NCI-H1092 (cell line): ENCODE data around the gene MYF5.
"Not testable (repeated sequence)": the region's sequence is repeated elsewhere in the genome, so short reads cannot be mapped to it uniquely, and the experiment has no call there.

ENCODE experiments used
- DNase-seq: peaks from one replicate; lab custom pipeline; 2025; lab: John Stamatoyannopoulos, UW

The MYF5 gene

DNA sequence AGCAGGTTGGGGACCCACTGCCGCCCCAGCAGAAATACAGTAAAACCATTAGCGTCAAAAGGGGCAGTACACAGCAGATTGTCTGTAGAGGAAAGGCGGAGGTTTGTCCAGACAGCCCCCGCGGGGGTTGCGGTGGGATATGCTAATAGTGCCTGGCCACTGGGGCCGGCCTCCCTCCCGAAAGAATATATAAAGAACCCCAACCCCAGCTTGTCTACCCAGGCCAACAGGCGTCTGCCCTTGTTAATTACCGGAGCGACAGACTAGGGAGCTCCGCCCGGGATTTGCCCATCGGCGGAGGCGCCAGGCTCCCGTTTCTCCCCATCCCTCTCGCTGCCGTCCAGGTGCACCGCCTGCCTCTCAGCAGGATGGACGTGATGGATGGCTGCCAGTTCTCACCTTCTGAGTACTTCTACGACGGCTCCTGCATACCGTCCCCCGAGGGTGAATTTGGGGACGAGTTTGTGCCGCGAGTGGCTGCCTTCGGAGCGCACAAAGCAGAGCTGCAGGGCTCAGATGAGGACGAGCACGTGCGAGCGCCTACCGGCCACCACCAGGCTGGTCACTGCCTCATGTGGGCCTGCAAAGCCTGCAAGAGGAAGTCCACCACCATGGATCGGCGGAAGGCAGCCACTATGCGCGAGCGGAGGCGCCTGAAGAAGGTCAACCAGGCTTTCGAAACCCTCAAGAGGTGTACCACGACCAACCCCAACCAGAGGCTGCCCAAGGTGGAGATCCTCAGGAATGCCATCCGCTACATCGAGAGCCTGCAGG lies at the start of gene MYF5:
Gene MYF5 (plus strand): TSS at position 217 of the 774 bp plus-strand sequence. CDS start 152 bp downstream, at position 369.
- DNase-seq, result no peak

- DNase-seq, result no peak
Observed at GRCh38 chr12:80670214-80670613, 46.5 kb upstream of the MYF5 start.

GRCh38 chr12:80676042-80676636 lies 40.6 kb upstream of the MYF5 start:
- DNase-seq, result not testable (repeated sequence)

DNA sequence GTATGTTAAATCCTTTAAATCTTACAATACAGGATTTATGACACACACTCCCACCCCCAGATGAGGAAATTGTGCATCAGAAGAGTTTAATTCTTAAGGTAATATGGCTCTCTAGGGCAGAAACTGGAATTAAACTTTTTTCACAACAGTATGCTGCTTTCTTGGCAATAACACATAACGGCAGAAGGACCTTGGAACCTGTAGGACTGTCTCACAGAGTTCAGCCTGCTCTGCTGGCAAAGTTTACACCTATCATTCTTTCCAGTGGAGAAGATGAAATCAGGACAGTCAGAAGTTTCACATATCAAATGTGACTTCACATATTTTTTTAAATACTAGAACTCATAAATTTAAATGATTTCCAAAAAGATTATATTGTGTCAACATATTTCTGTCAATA lies 39.9 kb upstream of the MYF5 start:
- no peak for DNase-seq

DNA sequence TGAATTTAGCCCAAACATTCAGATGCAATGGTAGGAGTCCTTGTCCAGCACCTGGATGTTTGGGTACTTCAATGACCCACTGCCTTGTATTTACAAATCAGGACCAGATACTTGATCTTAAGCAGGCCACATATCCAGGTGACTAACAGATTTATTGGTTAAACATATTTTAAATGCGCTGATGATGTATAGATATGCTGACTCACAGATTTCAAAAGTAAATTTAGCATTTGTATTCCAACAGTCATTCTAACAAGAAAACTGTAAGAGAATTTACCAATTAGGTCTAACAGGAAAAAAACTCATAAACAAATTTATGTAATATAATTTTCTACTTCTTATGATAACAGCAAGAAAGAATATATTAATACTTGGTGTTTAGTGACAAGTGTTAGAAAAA lies 38.7 kb upstream of the MYF5 start:
- no peak for DNase-seq

DNA sequence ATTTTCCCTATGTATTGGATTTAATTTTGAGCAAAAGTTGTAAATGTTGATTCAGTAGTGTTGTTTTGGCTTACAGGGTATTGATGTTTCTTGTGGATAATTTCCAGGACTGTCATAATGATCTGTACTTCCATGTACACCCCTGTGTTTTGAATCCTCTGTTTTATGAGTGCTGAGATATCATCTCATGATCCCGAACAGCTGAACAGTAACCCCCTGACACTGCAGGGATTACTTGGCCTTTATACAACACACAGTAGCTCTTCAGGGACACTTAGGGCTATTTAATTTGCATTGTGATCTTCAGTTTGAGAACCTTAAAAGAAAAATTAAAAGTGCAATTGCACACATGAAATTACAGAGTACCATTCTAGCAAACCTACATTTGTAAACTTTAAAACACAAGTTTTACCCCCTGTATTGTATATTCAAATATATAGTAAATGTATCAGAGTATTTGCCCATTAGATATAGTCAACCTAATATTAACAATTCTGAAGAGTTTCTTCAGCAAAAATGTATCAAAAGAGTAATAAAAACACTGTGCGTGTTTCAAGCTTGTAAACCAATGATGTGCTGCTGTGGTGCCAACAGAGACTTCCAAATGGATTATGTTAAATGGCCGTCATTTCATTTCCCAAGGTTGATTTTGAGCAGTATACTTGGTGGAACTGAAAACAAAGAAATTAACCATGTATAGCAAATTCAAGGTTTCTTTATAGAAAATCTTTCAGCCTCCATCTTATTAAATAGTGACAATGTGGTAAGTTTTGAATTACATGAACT lies 37.2 kb upstream of the MYF5 start:
- no peak for DNase-seq

- DNase-seq, result no peak
Observed at GRCh38 chr12:80681287-80681686, 35.4 kb upstream of the MYF5 start.

DNA sequence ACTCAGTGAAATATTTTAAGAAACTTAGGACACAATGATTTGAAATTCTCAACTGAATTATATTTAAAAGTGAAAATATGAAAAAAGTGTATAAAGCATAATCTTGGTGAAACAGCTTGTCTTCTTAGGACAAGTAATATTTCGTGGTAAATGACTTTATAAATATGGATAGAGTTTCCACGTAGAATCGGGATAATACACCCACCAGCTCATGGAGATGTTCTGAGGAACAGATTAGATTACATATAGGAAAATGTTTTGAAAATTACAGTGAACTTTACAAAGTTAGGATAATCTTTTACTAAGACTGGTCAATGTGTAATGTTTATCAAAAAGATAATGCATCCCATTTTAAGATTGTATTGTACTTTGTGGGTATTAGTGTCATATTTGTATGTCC lies 34.9 kb upstream of the MYF5 start:
- DNase-seq, result no peak

GRCh38 chr12:80684077-80684495 lies 32.6 kb upstream of the MYF5 start:
- DNase-seq, result no peak

DNA sequence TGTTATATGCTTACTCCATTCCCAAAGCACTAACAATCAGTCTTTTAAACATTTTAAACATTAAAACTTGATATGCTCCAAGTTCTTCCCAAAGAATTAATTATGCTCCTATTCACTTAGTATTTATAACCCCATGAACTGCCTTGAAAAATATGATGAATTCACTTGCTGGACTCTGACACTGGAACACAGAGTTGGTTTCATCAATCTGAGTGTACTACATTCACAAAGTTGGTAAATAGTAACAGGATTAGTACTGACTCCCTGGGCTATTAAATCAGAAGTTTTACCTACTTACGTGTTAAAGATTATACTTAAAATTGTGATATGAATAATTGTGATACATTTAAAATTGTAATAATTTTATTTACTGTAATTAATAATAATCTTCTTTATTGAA lies 26.6 kb upstream of the MYF5 start:
- no peak for DNase-seq

DNA sequence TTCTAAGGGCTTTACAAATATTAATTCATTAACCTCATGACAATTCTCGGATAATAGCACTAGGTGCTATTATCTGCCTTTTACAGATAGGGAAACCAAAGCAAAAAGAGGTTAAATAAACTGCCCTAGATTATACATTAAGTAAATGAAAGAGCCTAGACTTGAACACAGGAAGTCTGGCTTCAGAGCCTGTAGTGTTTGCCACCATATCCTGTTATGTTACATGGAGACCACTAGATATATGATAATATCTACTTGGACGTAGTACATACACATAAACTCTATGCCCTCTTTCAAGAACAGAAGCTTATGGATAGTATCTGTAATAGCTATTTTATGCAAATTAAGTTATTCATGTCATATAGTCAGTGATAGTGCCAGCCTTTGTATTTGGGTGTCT lies 26.2 kb upstream of the MYF5 start:
- no peak for DNase-seq

DNA sequence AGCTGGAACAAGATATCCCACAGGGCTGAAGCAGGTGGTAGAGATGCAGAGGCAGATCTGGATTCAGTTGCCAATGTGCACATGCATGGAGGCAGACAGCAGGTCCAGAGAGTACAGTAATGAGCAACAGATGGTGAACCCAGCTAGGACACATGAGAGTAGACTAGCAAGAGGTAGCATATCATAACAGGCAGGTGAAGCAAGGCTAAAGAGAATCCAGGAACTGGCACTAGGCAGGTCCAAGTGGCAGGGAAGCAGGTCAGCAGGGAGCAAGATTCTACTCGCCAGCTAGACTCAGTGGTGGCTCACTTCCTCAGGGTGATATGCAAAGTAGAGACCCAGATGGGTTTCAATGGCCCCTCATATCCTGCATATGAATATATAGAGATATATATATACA lies 24.6 kb upstream of the MYF5 start:
- no peak for DNase-seq

DNA sequence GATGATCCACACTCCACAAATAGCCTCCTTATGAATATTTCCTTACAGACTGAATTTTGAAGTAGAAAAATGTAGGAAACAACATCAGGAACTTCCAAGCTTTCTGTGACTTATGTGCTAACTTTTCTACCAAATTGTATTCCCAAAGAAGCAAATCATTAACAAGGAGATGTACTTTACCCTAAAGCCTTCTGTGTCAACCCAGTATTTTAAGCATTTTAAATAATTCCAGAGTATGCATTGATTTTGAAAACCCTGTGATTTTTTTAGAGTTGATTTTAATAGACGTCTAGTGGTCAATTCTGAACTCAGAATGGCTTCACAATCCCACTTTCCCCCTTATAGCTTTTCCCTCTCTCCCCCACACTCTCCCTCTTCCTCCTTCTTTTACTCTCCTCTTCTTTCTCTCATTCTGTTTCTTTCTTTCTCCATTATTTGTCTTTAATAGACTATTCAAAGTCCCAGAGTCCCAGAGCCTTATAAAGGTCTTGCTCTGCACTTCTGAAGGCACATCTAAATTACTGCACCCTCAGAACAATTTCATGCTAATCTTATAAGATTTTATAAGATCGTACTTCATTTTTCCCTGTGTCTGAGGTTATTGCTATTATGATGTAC lies 19.3 kb upstream of the MYF5 start:
- no peak for DNase-seq

DNA sequence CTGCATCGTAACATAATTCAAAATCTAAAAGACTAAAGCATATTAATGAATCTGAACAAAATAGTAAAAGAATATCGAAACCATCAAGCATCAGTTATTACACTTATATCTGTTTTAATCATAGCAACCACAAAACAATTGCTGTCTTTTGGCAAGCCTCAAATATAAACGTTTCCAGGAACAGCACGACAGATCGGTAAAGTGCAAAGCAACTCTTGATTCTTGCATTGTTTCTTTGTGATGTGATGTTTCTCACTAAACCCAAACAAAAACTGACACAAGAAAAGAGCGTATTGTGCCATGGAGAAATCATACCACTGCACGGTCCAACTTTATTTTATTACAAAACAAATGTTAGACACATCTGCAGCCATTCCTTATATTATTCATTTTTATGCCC lies 18.5 kb upstream of the MYF5 start:
- no peak for DNase-seq

GRCh38 chr12:80698847-80699542 lies 17.7 kb upstream of the MYF5 start:
- DNase-seq, result no peak

DNA sequence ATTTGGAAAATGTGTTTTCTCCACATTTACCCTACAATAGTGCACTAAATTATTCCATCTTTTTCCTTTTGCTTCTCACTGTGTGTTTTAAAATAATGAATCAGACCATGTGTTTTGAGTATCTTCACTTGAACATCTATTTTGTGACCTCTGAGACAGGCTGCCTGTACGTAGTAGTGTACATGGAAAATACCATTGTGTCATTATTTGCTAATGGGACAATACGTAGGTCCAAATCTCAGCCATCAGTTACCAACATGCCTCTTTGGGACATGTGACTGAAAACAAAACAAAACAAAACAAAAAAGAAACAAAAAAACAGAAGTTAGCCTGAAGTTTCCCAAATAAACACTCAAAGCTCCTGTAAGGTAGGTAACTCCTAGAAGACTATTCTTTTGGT lies 16.4 kb upstream of the MYF5 start:
- no peak for DNase-seq

DNA sequence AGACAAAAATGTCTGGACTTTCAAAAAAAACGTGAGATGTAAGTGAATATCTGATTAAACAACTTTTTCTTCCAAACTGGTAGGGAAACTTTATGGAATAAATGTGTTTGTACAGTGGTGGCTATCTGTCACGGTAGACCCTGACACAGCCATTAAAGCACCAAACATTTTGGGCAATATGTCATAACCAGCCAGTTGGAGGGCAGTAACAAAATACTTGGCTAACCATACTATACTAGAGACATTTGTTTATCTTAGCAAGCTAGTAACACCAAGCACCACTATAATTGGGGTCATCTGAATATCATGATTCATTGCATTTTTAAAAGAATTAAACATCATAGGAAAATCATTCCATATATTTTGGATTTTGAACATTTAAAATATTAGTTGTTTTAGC lies 15.3 kb upstream of the MYF5 start:
- DNase-seq, result no peak

DNA sequence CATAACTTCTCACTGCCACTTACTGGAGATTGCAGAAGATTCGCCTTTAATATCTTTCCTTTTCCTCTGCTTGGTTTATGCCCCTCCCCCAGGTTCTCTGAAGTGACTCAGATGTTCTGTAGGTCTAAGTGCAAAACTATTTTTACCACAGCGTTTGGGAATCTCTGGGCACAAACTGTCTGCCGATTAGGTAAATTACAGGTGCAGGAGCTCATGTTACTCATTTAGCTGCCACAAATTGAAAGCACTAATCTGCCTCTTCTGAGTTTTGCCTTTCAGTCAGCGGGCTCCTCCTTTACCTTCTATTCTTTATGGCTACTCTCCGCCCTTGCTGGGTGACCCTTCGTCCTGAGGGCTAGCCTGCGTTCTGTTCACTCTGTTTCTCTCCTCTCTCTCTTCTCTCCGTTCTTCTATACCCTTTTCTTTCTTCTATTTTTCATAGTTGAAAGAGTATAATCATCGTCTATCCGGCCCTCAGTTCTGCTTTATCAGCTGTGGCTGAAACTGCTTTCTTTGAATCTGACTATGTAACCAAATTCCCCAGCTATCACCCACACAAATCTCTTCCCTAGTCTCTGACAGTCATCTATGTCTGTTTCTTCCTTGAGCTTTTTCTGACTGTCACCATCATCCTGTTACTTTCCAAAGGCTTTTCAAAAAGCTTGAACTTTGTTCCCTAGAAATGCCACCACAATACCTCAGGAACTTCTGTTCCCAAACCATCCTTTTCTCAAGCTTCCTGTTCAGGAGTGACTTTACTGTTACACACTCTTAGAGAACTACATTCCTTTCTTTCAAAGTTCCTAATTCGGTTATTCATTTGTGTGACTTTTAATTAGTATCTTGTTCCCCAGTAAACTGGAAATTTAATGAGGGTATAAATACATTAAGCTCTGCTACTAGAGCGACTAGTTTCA lies 13.6 kb upstream of the MYF5 start:
- no peak for DNase-seq

GRCh38 chr12:80704420-80704819 lies 12.3 kb upstream of the MYF5 start:
- no peak for DNase-seq

DNA sequence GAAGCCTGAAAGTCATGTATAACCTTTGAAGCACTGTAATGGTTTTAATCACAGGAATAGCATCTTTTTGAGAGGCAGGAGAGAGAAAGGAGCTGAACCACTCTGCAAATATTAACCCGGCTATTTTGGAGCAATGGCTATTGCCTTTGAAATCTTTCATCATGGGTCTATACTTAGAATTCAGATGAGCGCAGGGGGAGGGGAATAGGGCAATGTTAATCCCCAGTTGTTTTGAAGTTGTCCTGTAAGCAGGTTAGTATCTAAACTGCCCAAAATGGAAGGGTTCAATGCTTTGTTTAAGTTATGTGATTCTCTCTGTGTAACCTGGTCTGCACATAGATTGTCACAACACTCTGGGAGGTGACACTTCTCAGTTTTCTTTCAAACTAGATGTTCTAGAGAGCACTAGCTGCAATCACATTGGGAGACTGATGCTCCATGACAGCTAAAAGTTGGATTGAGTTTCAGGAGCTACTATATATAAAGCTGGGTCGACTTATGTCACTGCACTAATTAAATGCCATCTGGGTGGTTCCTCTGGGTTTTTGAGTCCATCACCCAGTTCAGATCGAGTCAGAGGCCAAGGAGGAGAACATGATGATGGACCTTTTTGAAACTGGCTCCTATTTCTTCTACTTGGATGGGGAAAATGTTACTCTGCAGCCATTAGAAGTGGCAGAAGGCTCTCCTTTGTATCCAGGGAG lies 9.4 kb upstream of the MYF5 start, which contains the start of gene MYF6:
Gene MYF6 (plus strand): TSS at position 509 of the 704 bp plus-strand sequence. CDS start 86 bp downstream, at position 595.
- DNase-seq, result no peak
